K562 (cell line): ENCODE data around the gene ZNF711.

Experiments
- HNRNPK ChIP-seq: fragments of 200-400 bp; formaldehyde crosslinking; IDR thresholded peaks from one replicate; pipeline ENCODE4 v1.6.1; 2018; ENCODE audit warnings: mild to moderate bottlenecking, low read depth, low read length; ENCODE audit not compliant: poor library complexity, severe bottlenecking
- PCBP1 ChIP-seq: fragments of 200-400 bp; formaldehyde crosslinking; IDR thresholded peaks from 2 replicates; pipeline ENCODE4 v1.6.1; 2018; ENCODE audit warnings: mild to moderate bottlenecking, low read depth, low read length; ENCODE audit not compliant: poor library complexity, severe bottlenecking
- POLR2A ChIP-seq: fragments of 450-650 bp; conservative IDR thresholded peaks from 2 replicates; pipeline ENCODE4 v1.6.1; 2016
- REST ChIP-seq, 2 experiments: fragments of 450-650 bp; formaldehyde crosslinking in 1 of 2; IDR thresholded peaks; 2 replicates each; pipeline versions ENCODE4 v1.4.0 to v1.6.1; 2014 to 2020; ENCODE audit warnings: mild to moderate bottlenecking in 2 of 2, borderline replicate concordance in 1 of 2, low read depth in 1 of 2
- ZZZ3 ChIP-seq: fragments of 450-650 bp; IDR thresholded peaks from 2 replicates; pipeline ENCODE4 v1.6.1; 2016; ENCODE audit warnings: antibody characterized with exemption, mild to moderate bottlenecking, moderate library complexity
- TF ChIP-seq, protein P1 (sequence below): sonication (generic); formaldehyde crosslinking; IDR thresholded peaks from 2 replicates; pipeline ENCODE4 v1.8.0; 2022; ENCODE audit warnings: mild to moderate bottlenecking, low read depth, missing genetic modification reagents
- TF ChIP-seq, protein P2 (sequence below), 2 experiments: fragments of 450-650 bp; IDR thresholded peaks; 2 replicates each; pipeline ENCODE4 v1.6.1; 2016; ENCODE audit warnings: mild to moderate bottlenecking in 2 of 2, borderline replicate concordance in 1 of 2, low read depth in 1 of 2, moderate library complexity in 1 of 2
- TF ChIP-seq, protein P3 (sequence below): fragments of 250-450 bp; sonication (Bioruptor Pico); IDR thresholded peaks from 2 replicates; pipeline ENCODE4 v1.4.0; 2020; ENCODE audit warnings: mild to moderate bottlenecking

DNA sequence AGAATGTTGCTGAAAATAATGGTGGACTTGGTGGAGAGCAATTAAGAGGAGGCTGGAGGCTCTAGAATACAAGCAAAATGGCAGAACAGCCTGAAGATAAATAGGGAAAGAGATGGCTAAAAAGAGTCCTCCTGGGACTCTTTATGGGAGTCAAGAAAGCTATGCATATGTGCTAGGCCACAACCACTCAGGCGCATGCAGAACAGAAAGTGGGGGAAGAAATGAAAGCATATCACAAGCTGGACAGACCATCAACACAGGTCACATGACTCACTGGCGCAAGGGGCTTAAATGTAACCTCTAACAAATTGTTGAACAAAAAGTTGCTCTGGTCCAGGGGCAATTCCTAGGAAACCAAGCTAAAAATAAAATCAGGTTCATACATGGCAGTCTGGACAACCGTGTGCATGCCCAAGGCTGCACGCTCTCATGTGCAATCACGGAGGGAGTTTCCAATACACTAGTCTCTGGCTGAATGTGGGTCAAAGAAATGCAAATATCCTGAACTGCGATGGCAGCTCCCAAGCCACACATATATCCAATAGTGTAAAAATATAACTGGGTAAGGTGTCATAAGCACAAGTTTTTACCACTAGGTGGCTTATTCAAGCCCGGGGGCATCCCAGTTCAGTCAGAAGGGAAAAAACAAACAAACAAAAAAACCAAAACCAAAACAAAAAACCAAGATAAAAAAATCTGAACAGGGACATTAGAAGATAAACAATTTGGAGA lies 45.4 kb downstream of the ZNF711 start:
- TF ChIP-seq PCBP1 (no peak), REST (IDR thresholded peaks at IDR 0.05; ENCODE audit: borderline replicate concordance) (no peak), REST (CRISPR knock-in tag; IDR thresholded peaks at IDR 0.05; ENCODE audit: low read depth) (no peak), POLR2A (no peak), ZZZ3 (no peak), HNRNPK (no peak)
- TF ChIP-seq, protein P1, sequence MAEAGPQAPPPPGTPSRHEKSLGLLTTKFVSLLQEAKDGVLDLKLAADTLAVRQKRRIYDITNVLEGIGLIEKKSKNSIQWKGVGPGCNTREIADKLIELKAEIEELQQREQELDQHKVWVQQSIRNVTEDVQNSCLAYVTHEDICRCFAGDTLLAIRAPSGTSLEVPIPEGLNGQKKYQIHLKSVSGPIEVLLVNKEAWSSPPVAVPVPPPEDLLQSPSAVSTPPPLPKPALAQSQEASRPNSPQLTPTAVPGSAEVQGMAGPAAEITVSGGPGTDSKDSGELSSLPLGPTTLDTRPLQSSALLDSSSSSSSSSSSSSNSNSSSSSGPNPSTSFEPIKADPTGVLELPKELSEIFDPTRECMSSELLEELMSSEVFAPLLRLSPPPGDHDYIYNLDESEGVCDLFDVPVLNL (CRISPR knock-in tag), result no peak
- TF ChIP-seq, protein P2, sequence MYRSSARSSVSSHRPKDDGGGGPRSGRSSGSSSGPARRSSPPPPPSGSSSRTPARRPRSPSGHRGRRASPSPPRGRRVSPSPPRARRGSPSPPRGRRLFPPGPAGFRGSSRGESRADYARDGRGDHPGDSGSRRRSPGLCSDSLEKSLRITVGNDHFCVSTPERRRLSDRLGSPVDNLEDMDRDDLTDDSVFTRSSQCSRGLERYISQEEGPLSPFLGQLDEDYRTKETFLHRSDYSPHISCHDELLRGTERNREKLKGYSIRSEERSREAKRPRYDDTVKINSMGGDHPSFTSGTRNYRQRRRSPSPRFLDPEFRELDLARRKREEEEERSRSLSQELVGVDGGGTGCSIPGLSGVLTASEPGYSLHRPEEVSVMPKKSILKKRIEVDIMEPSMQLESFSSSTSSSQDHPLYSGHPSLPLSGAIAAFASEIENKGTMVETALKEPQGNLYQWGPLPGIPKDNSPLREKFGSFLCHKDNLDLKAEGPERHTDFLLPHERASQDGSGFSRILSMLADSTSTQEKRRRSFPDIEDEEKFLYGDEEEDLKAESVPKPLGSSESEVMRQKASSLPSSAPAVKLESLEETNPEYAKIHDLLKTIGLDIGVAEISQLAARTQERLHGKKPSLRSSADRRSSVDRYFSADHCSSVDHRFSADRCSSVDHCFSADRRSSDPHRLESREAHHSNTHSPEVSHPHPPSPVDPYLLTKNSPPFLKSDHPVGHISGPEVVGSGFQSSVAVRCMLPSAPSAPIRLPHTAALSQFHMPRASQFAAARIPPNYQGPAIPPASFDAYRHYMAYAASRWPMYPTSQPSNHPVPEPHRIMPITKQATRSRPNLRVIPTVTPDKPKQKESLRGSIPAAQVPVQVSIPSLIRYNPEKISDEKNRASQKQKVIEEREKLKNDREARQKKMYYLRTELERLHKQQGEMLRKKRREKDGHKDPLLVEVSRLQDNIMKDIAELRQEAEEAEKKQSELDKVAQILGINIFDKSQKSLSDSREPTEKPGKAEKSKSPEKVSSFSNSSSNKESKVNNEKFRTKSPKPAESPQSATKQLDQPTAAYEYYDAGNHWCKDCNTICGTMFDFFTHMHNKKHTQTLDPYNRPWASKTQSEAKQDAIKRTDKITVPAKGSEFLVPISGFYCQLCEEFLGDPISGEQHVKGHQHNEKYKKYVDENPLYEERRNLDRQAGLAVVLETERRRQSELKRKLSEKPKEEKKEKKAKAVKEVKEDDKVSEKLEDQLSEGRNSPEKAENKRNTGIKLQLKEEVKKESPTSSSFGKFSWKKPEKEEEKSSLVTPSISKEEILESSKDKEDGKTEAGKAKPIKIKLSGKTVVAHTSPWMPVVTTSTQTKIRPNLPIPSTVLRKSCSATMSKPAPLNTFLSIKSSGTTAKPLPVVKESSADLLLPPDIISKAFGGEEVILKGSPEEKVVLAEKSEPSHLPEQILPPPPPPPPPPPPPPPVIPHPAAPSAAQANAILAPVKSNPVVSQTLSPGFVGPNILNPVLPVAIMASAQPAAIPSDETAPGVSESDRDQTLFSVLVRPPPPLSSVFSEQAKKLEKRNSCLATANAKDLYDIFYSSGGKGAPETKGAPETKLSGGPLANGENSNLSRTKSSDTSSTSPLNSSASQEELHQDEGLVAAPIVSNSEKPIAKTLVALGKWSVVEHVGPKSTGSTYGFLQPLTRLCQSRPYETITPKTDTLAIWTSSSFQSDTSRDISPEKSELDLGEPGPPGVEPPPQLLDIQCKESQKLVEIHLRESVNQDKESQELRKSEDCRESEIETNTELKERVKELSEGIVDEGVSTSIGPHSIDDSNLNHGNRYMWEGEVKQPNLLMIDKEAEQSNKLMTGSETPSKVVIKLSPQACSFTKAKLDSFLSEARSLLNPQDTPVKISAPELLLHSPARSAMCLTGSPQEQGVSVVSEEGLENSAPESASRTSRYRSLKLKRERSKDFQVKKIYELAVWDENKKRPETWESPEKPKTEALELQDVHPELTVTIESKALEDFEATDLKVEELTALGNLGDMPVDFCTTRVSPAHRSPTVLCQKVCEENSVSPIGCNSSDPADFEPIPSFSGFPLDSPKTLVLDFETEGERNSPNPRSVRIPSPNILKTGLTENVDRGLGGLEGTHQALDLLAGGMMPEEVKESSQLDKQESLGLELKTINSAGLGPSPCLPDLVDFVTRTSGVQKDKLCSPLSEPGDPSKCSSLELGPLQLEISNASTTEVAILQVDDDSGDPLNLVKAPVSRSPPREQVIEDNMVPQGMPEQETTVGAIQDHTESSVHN (IDR thresholded peaks at IDR 0.05; ENCODE audit: borderline replicate concordance in 1 of 2, low read depth in 1 of 2), result no peak
- TF ChIP-seq, protein P3, sequence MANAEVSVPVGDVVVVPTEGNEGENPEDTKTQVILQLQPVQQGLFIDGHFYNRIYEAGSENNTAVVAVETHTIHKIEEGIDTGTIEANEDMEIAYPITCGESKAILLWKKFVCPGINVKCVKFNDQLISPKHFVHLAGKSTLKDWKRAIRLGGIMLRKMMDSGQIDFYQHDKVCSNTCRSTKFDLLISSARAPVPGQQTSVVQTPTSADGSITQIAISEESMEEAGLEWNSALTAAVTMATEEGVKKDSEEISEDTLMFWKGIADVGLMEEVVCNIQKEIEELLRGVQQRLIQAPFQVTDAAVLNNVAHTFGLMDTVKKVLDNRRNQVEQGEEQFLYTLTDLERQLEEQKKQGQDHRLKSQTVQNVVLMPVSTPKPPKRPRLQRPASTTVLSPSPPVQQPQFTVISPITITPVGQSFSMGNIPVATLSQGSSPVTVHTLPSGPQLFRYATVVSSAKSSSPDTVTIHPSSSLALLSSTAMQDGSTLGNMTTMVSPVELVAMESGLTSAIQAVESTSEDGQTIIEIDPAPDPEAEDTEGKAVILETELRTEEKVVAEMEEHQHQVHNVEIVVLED, result no peak
